GM21619 (cell line): Measurements from ENCODE around the gene GATAD2B.
A peak's percentile ranks its signal among the peaks of the same experiment; 100 is the strongest.
"Not testable (repeated sequence)": the region's sequence is repeated elsewhere in the genome, so short reads cannot be mapped to it uniquely, and the experiment has no call there.

Source experiments
- ATAC-seq: cut with Tn5 transposase; IDR thresholded peaks from one replicate; pipeline ENCODE4 v1.9.1; 2021; ENCODE audit not compliant: unreplicated experiment

GATAD2B gene

GRCh38 chr1:153899509-153899908, 23.3 kb downstream of the GATAD2B start:
- no peak for ATAC-seq

- not testable (repeated sequence) for ATAC-seq
Observed at GRCh38 chr1:153895866-153896265, 26.9 kb downstream of the GATAD2B start.

DNA sequence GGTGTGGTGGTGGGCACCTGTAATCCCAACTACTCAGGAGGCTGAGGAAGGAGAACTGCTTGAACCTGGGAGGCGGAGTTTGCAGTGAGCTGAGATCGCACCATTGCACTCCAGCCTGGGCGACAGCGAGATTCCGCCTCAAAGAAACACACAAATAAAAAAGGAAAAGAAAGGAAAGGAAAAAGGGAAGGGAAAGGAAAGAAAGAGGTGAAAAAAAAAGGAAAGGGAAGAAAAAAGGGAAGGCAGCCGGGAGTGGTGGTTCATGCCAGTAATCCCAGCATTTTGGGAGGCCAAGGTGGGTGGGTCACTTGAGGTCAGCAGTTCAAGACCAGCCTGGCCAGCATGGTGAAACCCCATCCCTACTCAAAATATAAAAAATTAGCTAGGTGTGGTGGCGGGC, 31.7 kb downstream of the GATAD2B start:
- not testable (repeated sequence) for ATAC-seq

GRCh38 chr1:153888533-153888932, 34.2 kb downstream of the GATAD2B start:
- ATAC-seq: no peak

- ATAC-seq: no peak
Observed at GRCh38 chr1:153886127-153886526, 36.6 kb downstream of the GATAD2B start.

- ATAC-seq: no peak
Observed at GRCh38 chr1:153883223-153883622, 39.5 kb downstream of the GATAD2B start.

GRCh38 chr1:153882296-153882912, 40.4 kb downstream of the GATAD2B start:
- no peak for ATAC-seq

- ATAC-seq: no peak
Observed at GRCh38 chr1:153881751-153882150, 41.0 kb downstream of the GATAD2B start.

- no peak for ATAC-seq
Observed at GRCh38 chr1:153880962-153881361, 41.8 kb downstream of the GATAD2B start.

DNA sequence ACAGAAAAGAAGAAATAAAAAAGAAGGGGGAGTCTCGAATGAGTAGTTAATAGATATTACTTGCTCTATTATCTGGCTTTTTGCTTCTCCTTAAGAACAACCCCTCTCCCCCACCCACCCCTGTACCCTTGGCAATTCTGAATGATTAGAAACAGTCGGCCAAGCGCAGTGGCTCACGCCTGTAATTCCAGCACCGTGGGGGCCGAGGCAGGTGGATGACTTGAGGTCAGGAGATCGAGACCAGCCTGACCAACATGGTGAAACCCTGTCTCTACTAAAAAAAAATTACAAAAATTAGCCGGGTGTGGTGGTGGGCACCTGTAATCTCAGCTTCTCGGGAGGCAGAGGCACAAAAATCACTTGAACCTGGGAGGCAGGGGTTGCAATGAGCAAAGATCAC, 42.7 kb downstream of the GATAD2B start:
- ATAC-seq: no peak

DNA sequence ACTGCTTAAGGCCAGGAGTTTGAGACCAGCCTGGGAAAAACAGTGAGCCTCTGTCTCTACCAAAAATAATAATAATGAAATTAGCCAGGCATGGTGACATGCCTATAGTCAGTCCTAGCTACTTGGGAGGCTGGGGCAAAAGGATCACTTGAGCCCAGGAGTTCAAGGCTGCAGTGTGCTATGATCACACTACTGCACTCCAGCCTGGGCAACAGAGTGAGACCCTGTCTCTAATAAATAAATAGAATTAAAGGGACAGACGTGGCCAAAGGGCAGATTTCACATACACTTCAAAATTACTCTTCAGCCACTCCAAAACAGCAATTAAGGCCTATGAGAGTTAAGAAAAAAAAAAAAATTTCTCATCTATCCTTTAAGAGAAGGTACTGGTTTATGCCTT, 45.7 kb downstream of the GATAD2B start:
- ATAC-seq: no peak

- ATAC-seq: no peak
Observed at GRCh38 chr1:153872934-153873333, 49.8 kb downstream of the GATAD2B start.

- no peak for ATAC-seq
Observed at GRCh38 chr1:153872331-153872730, 50.4 kb downstream of the GATAD2B start.

DNA sequence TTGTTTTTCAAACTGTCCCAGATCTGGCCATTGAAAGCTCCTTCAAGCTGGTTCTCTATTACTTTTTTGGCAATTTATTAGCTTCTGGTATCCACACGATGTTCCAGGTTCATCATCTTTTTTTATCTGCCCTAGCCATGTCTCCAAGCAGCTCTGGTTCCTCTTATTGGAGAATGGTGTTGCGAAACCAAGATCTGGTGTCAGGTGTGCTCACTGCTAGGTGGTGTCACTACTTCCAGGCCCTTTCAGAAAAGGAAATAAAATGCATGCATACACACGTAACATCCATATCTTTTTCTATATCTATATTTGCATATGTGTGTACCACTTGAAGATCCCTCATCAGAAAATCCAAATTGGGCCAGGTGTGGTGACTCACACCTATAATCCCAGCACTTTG, 53.3 kb downstream of the GATAD2B start:
- ATAC-seq: no peak

DNA sequence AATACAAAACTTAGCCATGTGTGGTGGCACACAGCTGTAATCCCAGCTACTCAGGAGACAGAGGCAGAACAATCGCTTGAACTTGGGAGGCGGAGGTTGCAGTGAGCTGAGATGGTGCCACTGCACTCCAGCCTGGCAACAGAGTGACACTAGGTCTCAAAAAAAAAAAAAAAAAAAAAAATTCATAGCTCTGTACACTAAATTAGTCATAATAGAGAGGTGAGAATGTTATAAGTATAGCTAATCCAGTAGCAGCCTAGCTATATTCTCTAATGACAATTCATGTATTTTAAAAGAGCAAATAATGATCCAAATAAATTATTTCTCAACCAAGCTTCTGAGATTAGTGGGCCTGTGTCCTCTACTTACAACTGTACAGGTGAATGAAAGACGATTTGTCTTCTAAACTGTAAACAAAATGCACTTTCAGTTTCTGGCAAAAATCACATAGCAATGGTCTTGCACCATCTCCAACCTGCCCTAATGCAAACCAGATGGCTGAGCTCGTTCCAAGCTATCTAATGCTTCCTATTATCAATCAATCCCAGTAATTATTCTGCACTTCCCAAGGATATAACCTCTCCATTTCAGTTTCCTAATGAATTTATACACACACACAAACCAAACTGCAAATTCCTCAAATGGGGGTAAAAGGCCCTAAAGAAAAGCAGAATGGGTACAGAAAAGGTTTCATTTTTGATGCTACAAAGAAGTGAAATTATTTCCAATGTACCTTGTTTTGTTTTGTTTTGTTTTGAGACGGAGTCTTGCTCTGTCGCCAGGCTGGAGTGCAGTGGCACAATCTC, 56.5 kb downstream of the GATAD2B start:
- ATAC-seq: no peak

GRCh38 chr1:153860285-153860684, 62.5 kb downstream of the GATAD2B start:
- no peak for ATAC-seq

GRCh38 chr1:153857505-153857904, 65.3 kb downstream of the GATAD2B start:
- no peak for ATAC-seq

DNA sequence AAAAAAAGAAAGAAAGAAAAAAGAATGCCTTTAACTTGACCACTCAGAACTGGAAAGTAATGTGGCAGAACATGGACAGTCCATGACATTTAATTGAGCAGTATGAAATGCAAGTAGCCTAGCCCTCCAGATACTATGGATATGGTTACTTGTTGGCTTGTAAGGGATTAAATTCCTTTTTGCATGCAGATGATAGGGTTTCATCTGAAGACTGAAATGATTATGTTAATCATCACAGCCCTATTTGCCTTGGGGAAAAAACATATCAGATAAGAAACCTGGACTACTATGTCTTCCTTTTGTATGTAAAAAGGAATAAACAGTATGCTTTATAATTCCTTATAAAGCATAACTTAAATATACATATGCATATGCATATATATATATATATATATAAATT, 66.0 kb downstream of the GATAD2B start:
- no peak for ATAC-seq

- no peak for ATAC-seq
Observed at GRCh38 chr1:153852170-153852569, 70.6 kb downstream of the GATAD2B start.

DNA sequence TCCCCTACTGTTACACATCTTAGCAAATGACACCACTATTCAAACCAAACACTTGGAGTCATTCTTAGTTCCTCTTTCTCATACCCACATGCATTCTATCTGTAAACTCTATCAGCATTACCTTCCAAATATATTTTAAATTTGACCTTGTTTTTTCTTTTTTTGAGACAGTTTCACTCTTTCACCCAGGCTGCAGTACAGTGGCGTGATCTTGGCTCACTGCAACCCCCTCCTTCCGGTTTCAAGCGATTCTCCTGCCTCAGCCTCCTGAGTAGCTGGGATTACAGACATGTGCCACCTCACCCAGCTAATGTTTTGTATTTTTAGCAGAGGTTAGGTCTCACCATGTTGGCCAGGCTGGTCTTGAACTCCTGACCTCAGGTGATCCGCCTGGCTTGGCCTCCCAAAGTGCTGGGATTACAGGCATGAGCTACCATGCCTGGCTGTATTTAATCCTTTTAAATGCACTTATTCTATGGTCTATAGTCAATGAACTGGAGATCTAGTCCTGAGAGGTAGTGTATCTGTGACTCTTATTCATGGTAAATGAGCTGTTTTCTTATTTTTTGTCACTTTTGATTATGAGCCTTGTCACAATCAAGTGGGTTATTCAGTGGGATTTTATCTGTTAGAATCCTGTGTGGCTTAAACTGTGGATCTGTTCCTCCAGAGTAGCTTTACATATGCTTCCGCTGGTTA, 73.1 kb downstream of the GATAD2B start:
- peak; percentile 63 for ATAC-seq

DNA sequence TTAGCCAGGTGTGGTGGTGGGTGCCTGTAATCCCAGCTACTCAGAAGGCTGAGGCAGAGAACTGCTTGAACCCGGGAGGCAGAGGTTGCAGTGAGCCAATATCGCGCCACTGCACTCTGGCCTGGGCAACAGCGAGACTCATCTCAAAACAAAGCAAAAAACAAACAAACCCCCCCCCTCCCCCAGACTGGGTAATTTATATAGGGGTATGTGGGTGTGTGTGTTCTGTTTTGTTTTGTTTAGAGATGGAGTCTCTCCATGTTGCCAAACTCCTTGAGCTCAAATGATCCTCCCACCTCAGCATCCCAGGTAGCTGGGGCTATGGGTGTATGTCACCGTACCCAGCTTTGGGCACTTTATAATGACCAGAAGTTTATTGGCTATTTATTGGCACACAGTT, 74.0 kb downstream of the GATAD2B start:
- ATAC-seq: peak; percentile 3

GRCh38 chr1:153845158-153845557, 77.6 kb downstream of the GATAD2B start:
- no peak for ATAC-seq
